BJ (cell line): ENCODE measurements around the gene HIP1. TPM values are rescaled to one million over a fixed set of nuclear protein-coding genes. Genes with fewer than 3 reads are reported as not detected.

ENCODE experiments used
- CTCF ChIA-PET: fragments of 350-600 bp; formaldehyde crosslinking; extraction: SDS; loops from one replicate; lab custom pipeline; 2021; ENCODE audit warnings: antibody characterized with exemption, inconsistent platforms; lab: Yijun Ruan, JAX
- POLR2A ChIA-PET: fragments of 300-600 bp; sonication (Branson Sonifier 250); formaldehyde crosslinking; extraction: SDS; loops from one replicate; lab custom pipeline; 2021; ENCODE audit warnings: antibody characterized with exemption; lab: Charles Lee
- DNase-seq: peaks from one replicate; pipeline ENCODE4 v3.0.0-alpha.2; 2011; ENCODE audit warnings: low read depth
- H3K27me3 ChIP-seq: 2 replicates; pipeline ENCODE4 v1.6.0; 2011; ENCODE audit warnings: low read length; ENCODE audit not compliant: control insufficient read depth, insufficient read depth
- H3K36me3 ChIP-seq: 2 replicates; pipeline ENCODE4 v1.5.1; 2011; ENCODE audit warnings: low read length; ENCODE audit not compliant: control insufficient read depth, insufficient read depth
- H3K4me3 ChIP-seq: 2 replicates; pipeline ENCODE4 v1.5.1; 2011; ENCODE audit warnings: low read depth, mild to moderate bottlenecking, control low read depth, low read length
- CTCF ChIP-seq: IDR thresholded peaks from 2 replicates; pipeline ENCODE4 v1.5.1; 2011; ENCODE audit warnings: low read depth, mild to moderate bottlenecking, control low read depth, inconsistent platforms, low read length, moderate library complexity; ENCODE audit not compliant: insufficient read depth
- polyA plus RNA-seq: library from polyadenylated mRNA; depleted of rRNA; stranded (reverse); fragments of >200 nt; gene quantifications from 2 replicates; pipeline ENCODE4 v1.2.3, GENCODE V29; 2011

HIP1 gene
- polyA plus RNA-seq, 1 experiment: 7.5 TPM

GRCh38 chr7:75619636-75620035, 119.1 kb downstream of the HIP1 start:
- ChIA-PET POLR2A (no interaction called here), CTCF (interaction anchor here (1.5 kb wide), 1 partner anchor 22 kb away, joined by 3 read pairs; no protein-coding TSS in a partner anchor)
- Histone ChIP-seq H3K4me3 (no peak overlapping the region), H3K27me3 (no peaks in the 10 kb centered on the region), H3K36me3 (no peaks in the 10 kb centered on the region)
- TF ChIP-seq CTCF: no peak
- DNase-seq: no peak

- H3K36me3 ChIP-seq: no peaks in the 10 kb centered on the region
- no peak for TF ChIP-seq CTCF
- DNase-seq: no peak
- no peak overlapping the region for H3K4me3 ChIP-seq
- H3K27me3 ChIP-seq: no peaks in the 10 kb centered on the region
- CTCF ChIA-PET: no interaction called here
- POLR2A ChIA-PET: no interaction called here
These were observed 121.0 kb downstream of the HIP1 start for GRCh38 chr7:75617634-75618234.

GRCh38 chr7:75616421-75617167, 122.1 kb downstream of the HIP1 start:
- no peaks in the 10 kb centered on the region for H3K36me3 ChIP-seq
- H3K27me3 ChIP-seq: no peaks in the 10 kb centered on the region
- DNase-seq: no peak
- ChIA-PET POLR2A (no interaction called here), CTCF (no interaction called here)
- no peak for TF ChIP-seq CTCF
- H3K4me3 ChIP-seq: no peak overlapping the region

- DNase-seq: no peak
- Histone ChIP-seq H3K27me3 (no peaks in the 10 kb centered on the region), H3K4me3 (no peak overlapping the region), H3K36me3 (no peaks in the 10 kb centered on the region)
- POLR2A ChIA-PET: no interaction called here
- CTCF ChIA-PET: no interaction called here
- TF ChIP-seq CTCF: no peak
These were observed 124.3 kb downstream of the HIP1 start for GRCh38 chr7:75614401-75614800.

- ChIA-PET CTCF (interaction anchor here (1.3 kb wide), 1 partner anchor 28 kb away, joined by 3 read pairs; no protein-coding TSS in a partner anchor), POLR2A (no interaction called here)
- Histone ChIP-seq H3K27me3 (no peaks in the 10 kb centered on the region), H3K36me3 (no peaks in the 10 kb centered on the region), H3K4me3 (no peak overlapping the region)
- no peak for TF ChIP-seq CTCF
- DNase-seq: no peak
These were observed 125.4 kb downstream of the HIP1 start for GRCh38 chr7:75613351-75613750.
